Measurements from ENCODE around the gene KLF18.
"Not testable (repeated sequence)": the region's sequence is repeated elsewhere in the genome, so short reads cannot be mapped to it uniquely, and the experiment has no call there.

Gene KLF18

GRCh38 chr1:44141531-44141930 lies at the start of gene KLF18:
KLF18 (minus strand) TSS chr1:44141631; CDS start chr1:44141631, 0 bp downstream.
- no peak for DNase-seq

GRCh38 chr1:44174630-44175029 lies 33.2 kb upstream of the KLF18 start:
- DNase-seq = no peak

- no peak for DNase-seq
Measured at GRCh38 chr1:44170281-44170823, 28.9 kb upstream of the KLF18 start.

- no peak for DNase-seq
Measured at GRCh38 chr1:44168520-44169098, 27.2 kb upstream of the KLF18 start.

- DNase-seq = no peak
Measured at GRCh38 chr1:44161546-44161945, 20.1 kb upstream of the KLF18 start.

GRCh38 chr1:44158871-44159270 lies 17.4 kb upstream of the KLF18 start:
- DNase-seq = no peak

- no peak for DNase-seq
Measured at GRCh38 chr1:44157903-44158302, 16.5 kb upstream of the KLF18 start.

- DNase-seq = no peak
Measured at GRCh38 chr1:44154049-44154448, 12.6 kb upstream of the KLF18 start.

GRCh38 chr1:44152692-44153091 lies 11.3 kb upstream of the KLF18 start:
- no peak for DNase-seq

- no peak for DNase-seq
Measured at GRCh38 chr1:44151808-44152207, 10.4 kb upstream of the KLF18 start.

GRCh38 chr1:44151332-44151731 lies 9.9 kb upstream of the KLF18 start:
- no peak for DNase-seq

GRCh38 chr1:44147582-44147981 lies 6.2 kb upstream of the KLF18 start:
- DNase-seq = no peak

GRCh38 chr1:44146536-44147361 lies 5.3 kb upstream of the KLF18 start:
- no peak for DNase-seq

- DNase-seq = no peak
Measured at GRCh38 chr1:44144962-44145756, 3.7 kb upstream of the KLF18 start.

GRCh38 chr1:44139565-44139964 lies 1.9 kb downstream of the KLF18 start:
- not testable (repeated sequence) for DNase-seq

- no peak for DNase-seq
Measured at GRCh38 chr1:44138239-44138638, 3.2 kb downstream of the KLF18 start.

- no peak for DNase-seq
Measured at GRCh38 chr1:44135886-44136285, 5.5 kb downstream of the KLF18 start.

- DNase-seq = no peak
Measured at GRCh38 chr1:44134071-44134920, 7.1 kb downstream of the KLF18 start.

- DNase-seq = no peak
Measured at GRCh38 chr1:44131411-44131810, 10.0 kb downstream of the KLF18 start.

- no peak for DNase-seq
Measured at GRCh38 chr1:44129616-44130500, 11.6 kb downstream of the KLF18 start.

- DNase-seq = no peak
Measured at GRCh38 chr1:44120398-44120949, 21.0 kb downstream of the KLF18 start.
